SU-DHL-6 (cell line): ENCODE results near the gene EBLN2.
"Not testable (repeated sequence)": the region's sequence is repeated elsewhere in the genome, so short reads cannot be mapped to it uniquely, and the experiment has no call there.

Experiments used
- H2AFZ ChIP-seq: fragments of 200-600 bp; sonication (generic); 2 replicates; pipeline ENCODE4 v1.6.1; 2014; ENCODE audit warnings: low read depth, mild to moderate bottlenecking, moderate library complexity, mixed read lengths, antibody characterized with exemption, low read length; ENCODE audit not compliant: severe bottlenecking
- H3F3A ChIP-seq: fragments of 200-600 bp; shearing (Covaris generic); 2 replicates; pipeline ENCODE4 v1.6.0; 2016; ENCODE audit warnings: antibody characterized with exemption, mild to moderate bottlenecking; ENCODE audit not compliant: insufficient read depth
- H3K27ac ChIP-seq: fragments of 200-600 bp; sonication (generic); 2 replicates; pipeline ENCODE4 v1.5.1; 2016; ENCODE audit warnings: low read depth, mild to moderate bottlenecking, low read length, moderate library complexity, mixed read lengths
- H3K27me3 ChIP-seq: fragments of 200-600 bp; sonication (generic), shearing (Covaris generic); 2 replicates; pipeline ENCODE4 v1.6.0; 2014; ENCODE audit warnings: mild to moderate bottlenecking, low read length
- H3K36me3 ChIP-seq: fragments of 200-600 bp; sonication (generic); 2 replicates; pipeline ENCODE4 v1.6.1; 2014; ENCODE audit warnings: mild to moderate bottlenecking, low read length, mixed read lengths
- H3K4me2 ChIP-seq: fragments of 300-600, 200-600 bp; shearing (Covaris generic), sonication (generic); 2 replicates; pipeline ENCODE4 v1.6.0; 2014; ENCODE audit warnings: low read length, low read depth, mild to moderate bottlenecking; ENCODE audit not compliant: poor library complexity, severe bottlenecking
- H3K4me3 ChIP-seq: fragments of 200-600 bp; sonication (generic); 2 replicates; pipeline ENCODE4 v1.5.1; 2014; ENCODE audit warnings: antibody characterized with exemption, low read length, mild to moderate bottlenecking, mixed read lengths; ENCODE audit not compliant: insufficient read depth, poor library complexity, severe bottlenecking
- H3K79me2 ChIP-seq: fragments of 200-600 bp; sonication (generic); 2 replicates; pipeline ENCODE4 v1.6.1; 2014; ENCODE audit warnings: mild to moderate bottlenecking, low read length, moderate library complexity; ENCODE audit not compliant: insufficient read depth
- H3K9ac ChIP-seq: fragments of 200-600 bp; sonication (generic); 2 replicates; pipeline ENCODE4 v1.7.0; 2014; ENCODE audit warnings: mild to moderate bottlenecking, low read length
- H3K9me2 ChIP-seq: fragments of 200-600 bp; sonication (generic); replicated peaks from 2 replicates; pipeline ENCODE4 v1.6.1; 2014; ENCODE audit warnings: low read length; ENCODE audit not compliant: insufficient read depth
- H3K9me3 ChIP-seq: fragments of 200-600 bp; sonication (generic); 2 replicates; pipeline ENCODE4 v1.6.1; 2014; ENCODE audit warnings: low read length, mixed read lengths; ENCODE audit not compliant: insufficient read depth
- H4K20me1 ChIP-seq: fragments of 200-600 bp; sonication (generic); 2 replicates; pipeline ENCODE4 v1.6.1; 2014; ENCODE audit warnings: low read depth, mild to moderate bottlenecking, antibody characterized with exemption, low read length, moderate library complexity, mixed read lengths
- EZH2phosphoT487 ChIP-seq: fragments of 200-600 bp; sonication (generic), shearing (Covaris generic); conservative IDR thresholded peaks from 2 replicates; pipeline ENCODE4 v1.6.1; 2018; ENCODE audit warnings: mild to moderate bottlenecking, antibody characterized with exemption, low read length, moderate library complexity, mixed read lengths
- TF ChIP-seq, protein P1 (sequence below): fragments of 200-600 bp; sonication (generic); IDR thresholded peaks from one replicate; pipeline ENCODE4 v1.5.1; 2017; ENCODE audit warnings: antibody characterized with exemption, mild to moderate bottlenecking, low read length, moderate library complexity; ENCODE audit not compliant: insufficient read depth, poor library complexity, severe bottlenecking

EBLN2 gene

DNA sequence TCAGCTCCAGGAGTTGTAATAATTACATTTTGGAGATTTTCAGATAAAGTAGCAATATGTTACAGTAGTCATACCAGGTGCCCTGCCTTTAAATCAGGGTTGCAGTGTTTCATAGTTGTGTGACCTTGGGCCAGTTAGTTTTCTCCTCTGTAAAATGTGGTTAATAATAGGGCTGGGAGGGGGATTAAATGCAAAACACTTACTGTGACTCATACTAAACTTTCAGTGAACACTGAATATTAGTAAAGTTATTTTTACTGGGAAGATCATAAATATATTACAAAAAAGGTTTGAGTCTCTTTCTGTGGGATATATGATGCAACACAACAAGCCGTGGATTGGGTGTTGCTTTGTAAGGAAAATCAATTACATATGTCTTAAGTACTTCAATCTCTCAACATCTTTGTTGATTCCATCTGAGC lies 1.1 kb upstream of the EBLN2 start:
- Histone ChIP-seq H3K27ac (no peak overlapping the region), H3K27me3 (no peaks in the 10 kb centered on the region), H3K4me3 (no peak overlapping the region), H3K79me2 (peaks cover 10% of the 10 kb centered on the region), H3K9me2 (no peaks in the 10 kb centered on the region), H3K9ac (no peak overlapping the region), H4K20me1 (peaks cover 34% of the 10 kb centered on the region), H3F3A (peaks cover 11% of the 10 kb centered on the region), H2AFZ (no peak overlapping the region), H3K9me3 (no peaks in the 10 kb centered on the region), H3K4me2 (no peak overlapping the region), H3K36me3 (peaks cover 55% of the 10 kb centered on the region)
- no peak for TF ChIP-seq EZH2phosphoT487
- TF ChIP-seq, protein P1, sequence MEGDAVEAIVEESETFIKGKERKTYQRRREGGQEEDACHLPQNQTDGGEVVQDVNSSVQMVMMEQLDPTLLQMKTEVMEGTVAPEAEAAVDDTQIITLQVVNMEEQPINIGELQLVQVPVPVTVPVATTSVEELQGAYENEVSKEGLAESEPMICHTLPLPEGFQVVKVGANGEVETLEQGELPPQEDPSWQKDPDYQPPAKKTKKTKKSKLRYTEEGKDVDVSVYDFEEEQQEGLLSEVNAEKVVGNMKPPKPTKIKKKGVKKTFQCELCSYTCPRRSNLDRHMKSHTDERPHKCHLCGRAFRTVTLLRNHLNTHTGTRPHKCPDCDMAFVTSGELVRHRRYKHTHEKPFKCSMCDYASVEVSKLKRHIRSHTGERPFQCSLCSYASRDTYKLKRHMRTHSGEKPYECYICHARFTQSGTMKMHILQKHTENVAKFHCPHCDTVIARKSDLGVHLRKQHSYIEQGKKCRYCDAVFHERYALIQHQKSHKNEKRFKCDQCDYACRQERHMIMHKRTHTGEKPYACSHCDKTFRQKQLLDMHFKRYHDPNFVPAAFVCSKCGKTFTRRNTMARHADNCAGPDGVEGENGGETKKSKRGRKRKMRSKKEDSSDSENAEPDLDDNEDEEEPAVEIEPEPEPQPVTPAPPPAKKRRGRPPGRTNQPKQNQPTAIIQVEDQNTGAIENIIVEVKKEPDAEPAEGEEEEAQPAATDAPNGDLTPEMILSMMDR = no peak

DNA sequence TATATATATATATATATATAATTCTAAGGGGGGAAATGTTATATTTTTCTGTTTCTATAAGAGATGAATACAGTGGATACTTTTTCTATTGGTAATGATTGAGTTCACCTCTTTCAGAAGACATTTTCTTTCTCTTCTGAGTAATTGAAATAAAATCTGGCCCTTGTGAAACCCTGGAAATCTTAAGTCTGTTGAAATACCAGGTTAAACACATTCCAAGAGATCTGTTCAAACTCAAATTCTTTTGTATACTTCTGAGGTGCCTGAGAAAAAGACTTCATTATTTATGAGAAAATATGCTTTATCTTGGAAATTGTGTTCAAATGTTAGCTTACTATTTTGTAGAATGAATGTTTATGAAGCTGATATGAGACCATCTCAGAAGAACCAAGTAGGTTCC lies 4.8 kb downstream of the EBLN2 start:
- H3K4me2 ChIP-seq = not testable (repeated sequence)

DNA sequence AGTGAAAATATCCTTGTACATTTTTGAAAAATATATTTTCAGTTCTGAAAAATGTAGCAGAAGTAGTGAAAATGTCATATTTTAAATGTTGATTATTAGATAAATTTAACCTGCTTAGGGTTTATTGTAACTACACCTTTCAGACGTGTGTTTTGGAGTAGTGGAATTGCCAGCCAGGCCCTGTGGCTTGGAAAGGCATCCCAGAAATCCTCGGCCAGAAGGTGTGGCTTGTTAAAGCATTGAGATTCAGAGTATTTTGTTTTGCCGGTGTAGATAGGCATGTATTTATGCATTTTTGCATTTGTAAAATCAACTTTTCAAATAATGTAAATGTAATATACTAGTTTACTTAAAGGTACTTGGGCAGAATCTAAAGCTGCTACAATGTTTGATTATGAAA lies 7.0 kb downstream of the EBLN2 start:
- Histone ChIP-seq H3F3A (peaks cover 31% of the 10 kb centered on the region; the same call in 1 of the 2 replicates), H3K9ac (no peak overlapping the region), H3K9me2 (no peaks in the 10 kb centered on the region), H3K79me2 (no peaks in the 10 kb centered on the region), H4K20me1 (peaks cover 13% of the 10 kb centered on the region; the same call in 1 of the 2 replicates), H3K4me3 (no peak overlapping the region), H3K27ac (no peak overlapping the region), H3K9me3 (no peaks in the 10 kb centered on the region), H3K27me3 (no peaks in the 10 kb centered on the region), H3K36me3 (peaks cover 32% of the 10 kb centered on the region), H3K4me2 (no peak overlapping the region), H2AFZ (no peak overlapping the region)
- no peak for TF ChIP-seq EZH2phosphoT487
- TF ChIP-seq, protein P1 = no peak

More for the DNA sequence above, 4.8 kb downstream of the EBLN2 start:
- Histone ChIP-seq H3F3A (peaks cover 30% of the 10 kb centered on the region; the same call in 1 of the 2 replicates), H4K20me1 (peaks cover 13% of the 10 kb centered on the region), H3K36me3 (peaks cover 45% of the 10 kb centered on the region)
- not testable (repeated sequence) for H3K9me2 ChIP-seq, H3K79me2 ChIP-seq, H3K27ac ChIP-seq, H3K27me3 ChIP-seq, H2AFZ ChIP-seq, H3K4me3 ChIP-seq, H3K9ac ChIP-seq, H3K9me3 ChIP-seq

DNA sequence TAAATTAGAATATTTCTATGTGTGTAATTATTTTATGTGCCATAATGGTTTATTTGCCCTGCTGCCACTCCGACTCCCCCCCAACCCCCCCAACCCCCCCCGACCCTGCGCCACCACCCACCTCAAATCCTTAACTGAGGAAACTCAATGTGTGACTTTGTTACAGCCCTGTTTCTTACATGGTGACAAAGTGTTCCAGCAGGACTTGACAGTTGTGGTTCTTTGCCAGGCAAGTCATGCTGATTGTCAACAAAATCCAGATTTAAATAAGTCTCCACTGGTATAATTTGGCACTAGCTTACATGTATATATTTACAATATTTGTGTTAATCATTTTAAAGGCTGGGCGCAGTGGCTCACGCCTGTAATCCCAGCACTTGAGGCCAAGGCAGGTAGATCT lies 7.7 kb downstream of the EBLN2 start:
- H3K27ac ChIP-seq = no peak overlapping the region
- TF ChIP-seq, protein P1 = no peak
- no peak for TF ChIP-seq EZH2phosphoT487
- H3K27me3 ChIP-seq = no peaks in the 10 kb centered on the region
- H3K36me3 ChIP-seq = peaks cover 28% of the 10 kb centered on the region
- H3K4me2 ChIP-seq = no peak overlapping the region
- H3F3A ChIP-seq = peaks cover 26% of the 10 kb centered on the region; the same call in 1 of the 2 replicates
- peaks cover 13% of the 10 kb centered on the region; the same call in 1 of the 2 replicates for H4K20me1 ChIP-seq
- H3K9ac ChIP-seq = no peak overlapping the region
- no peaks in the 10 kb centered on the region for H3K9me2 ChIP-seq
- no peaks in the 10 kb centered on the region for H3K9me3 ChIP-seq
- no peaks in the 10 kb centered on the region for H3K79me2 ChIP-seq
- H3K4me3 ChIP-seq = no peak overlapping the region
- H2AFZ ChIP-seq = no peak overlapping the region
